Right atrium auricular region (tissue), 2 donors: ENCODE measurements around the gene ADGRG1. TPM values are rescaled to one million over a fixed set of nuclear protein-coding genes. Genes with fewer than 3 reads are reported as not detected.

ENCODE experiments used
- DNase-seq: peaks from one replicate; pipeline ENCODE4 v3.0.0-alpha.2; 2019; ENCODE audit warnings: low spot score
- H3K27ac ChIP-seq, 2 donors: fragments of 200-600 bp; sonication (generic); 1 replicate in 1 of 2; 2 replicates in 1 of 2; pipeline ENCODE4 v1.5.1; 2016 to 2019
- H3K27me3 ChIP-seq, 2 donors: fragments of 200-600 bp; sonication (generic); one replicate each; pipeline versions ENCODE4 v1.5.1 to v1.6.0; 2017 to 2019
- H3K36me3 ChIP-seq: fragments of 200-600 bp; sonication (generic); one replicate; pipeline ENCODE4 v1.5.1; 2016
- H3K4me1 ChIP-seq, 2 donors: fragments of 200-600 bp; sonication (generic); one replicate each; pipeline versions ENCODE4 v1.5.1 to v1.6.0; 2017 to 2019
- H3K4me3 ChIP-seq, 2 donors: fragments of 200-600 bp; sonication (generic); 1 replicate in 1 of 2; 2 replicates in 1 of 2; pipeline ENCODE4 v1.5.1; 2017 to 2019; ENCODE audit warnings: mild to moderate bottlenecking in 1 of 2, moderate library complexity in 1 of 2
- H3K9me3 ChIP-seq, 2 donors: fragments of 200-600 bp; sonication (generic); one replicate each; pipeline ENCODE4 v1.5.1; 2019
- total RNA-seq, 2 donors: library from RNA; depleted of rRNA; stranded (reverse); fragments of >200 nt; gene quantifications; one replicate each; pipeline ENCODE4 v1.1.0, GENCODE V29; 2016
- TF ChIP-seq, protein P1 (sequence below), 2 donors: fragments of 200-600 bp; sonication (generic); IDR thresholded peaks; one replicate each; pipeline ENCODE4 v1.5.1; 2019; ENCODE audit warnings: antibody characterized with exemption in 2 of 2

Gene ADGRG1
- total RNA-seq, 2 donors from 2014 or later: 12.6 to 25.5 TPM

DNA sequence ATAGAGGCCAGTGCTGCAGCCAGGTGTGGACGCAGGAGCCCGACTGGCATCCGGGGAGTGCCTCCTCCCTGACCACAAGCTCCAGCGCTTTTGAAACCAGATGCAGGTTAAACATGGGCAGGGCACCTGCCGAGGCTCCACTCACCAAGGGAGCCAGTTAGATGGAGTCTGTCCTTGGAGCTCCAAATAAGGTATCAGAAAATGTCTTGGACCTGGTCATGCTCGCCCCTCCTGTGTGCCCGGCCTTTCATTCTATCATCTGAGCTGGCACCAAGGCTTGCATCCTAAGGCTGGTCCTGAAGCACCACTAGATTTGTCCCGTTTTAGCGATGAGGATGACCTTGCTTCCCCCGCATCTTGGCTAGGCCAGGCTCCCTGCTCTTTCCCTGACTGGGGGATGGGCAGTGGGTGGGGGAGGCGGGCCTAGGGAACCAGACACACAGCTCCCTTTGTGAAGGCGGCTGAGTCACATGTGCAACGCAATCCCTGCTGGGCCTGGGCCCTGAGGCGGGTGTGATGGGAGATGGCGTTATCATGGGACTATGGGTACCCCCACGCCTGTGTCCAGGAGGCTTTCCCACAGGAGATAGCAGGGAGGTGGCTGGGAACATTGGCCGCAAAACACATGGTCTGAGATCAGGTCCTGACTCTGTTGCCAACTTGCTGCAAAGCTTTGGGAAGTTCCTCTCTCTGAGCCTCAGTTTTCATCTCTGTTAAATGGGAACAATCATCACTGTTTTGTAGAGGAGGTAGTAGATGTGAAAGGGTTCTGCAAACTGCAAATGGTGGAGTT is 5.0 kb upstream of the ADGRG1 start:
- Histone ChIP-seq H3K27ac (no peak overlapping the region), H3K27me3 (no peaks in the 10 kb centered on the region), H3K36me3 (no peaks in the 10 kb centered on the region), H3K4me3 (no peak overlapping the region), H3K4me1 (peaks cover 0 to 43% of the 10 kb centered on the region in 2 donors), H3K9me3 (no peaks in the 10 kb centered on the region)
- DNase-seq: no peak
- TF ChIP-seq, protein P1, sequence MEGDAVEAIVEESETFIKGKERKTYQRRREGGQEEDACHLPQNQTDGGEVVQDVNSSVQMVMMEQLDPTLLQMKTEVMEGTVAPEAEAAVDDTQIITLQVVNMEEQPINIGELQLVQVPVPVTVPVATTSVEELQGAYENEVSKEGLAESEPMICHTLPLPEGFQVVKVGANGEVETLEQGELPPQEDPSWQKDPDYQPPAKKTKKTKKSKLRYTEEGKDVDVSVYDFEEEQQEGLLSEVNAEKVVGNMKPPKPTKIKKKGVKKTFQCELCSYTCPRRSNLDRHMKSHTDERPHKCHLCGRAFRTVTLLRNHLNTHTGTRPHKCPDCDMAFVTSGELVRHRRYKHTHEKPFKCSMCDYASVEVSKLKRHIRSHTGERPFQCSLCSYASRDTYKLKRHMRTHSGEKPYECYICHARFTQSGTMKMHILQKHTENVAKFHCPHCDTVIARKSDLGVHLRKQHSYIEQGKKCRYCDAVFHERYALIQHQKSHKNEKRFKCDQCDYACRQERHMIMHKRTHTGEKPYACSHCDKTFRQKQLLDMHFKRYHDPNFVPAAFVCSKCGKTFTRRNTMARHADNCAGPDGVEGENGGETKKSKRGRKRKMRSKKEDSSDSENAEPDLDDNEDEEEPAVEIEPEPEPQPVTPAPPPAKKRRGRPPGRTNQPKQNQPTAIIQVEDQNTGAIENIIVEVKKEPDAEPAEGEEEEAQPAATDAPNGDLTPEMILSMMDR (IDR thresholded peaks at IDR 0.05): no peak

DNA sequence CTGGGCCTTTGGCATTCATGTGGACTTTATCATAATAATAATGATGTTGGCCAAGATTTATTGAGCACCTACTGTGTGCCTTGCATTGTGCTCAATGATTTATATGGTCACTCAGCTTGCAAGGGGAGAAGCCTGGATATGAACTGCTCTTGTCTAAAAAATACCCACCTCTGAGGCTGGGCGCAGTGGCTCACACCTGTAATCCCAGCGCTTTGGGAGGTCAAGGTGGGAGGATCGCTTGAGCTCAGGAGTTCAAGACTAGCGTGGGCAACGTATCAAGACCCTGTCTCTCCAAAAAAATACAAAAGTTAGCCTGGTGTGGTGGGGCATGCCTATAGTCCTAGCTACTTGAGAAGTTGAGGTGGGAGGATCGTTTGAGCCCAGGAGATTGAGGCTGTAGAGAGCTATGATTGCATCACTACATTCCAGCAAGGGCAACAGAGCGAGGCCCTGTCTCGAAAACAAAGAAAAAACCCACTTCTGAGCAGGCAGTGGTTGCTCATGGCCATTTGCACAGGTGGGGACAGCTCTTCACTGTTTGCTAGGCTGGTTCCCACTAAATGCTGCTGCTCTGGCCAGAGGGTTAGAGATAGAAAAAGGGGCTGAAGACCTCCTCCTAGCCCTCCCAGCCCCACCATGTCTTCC is 4.3 kb upstream of the ADGRG1 start:
- Histone ChIP-seq H3K27ac (no peak overlapping the region), H3K4me3 (no peak overlapping the region), H3K36me3 (no peaks in the 10 kb centered on the region), H3K4me1 (peaks cover 0 to 46% of the 10 kb centered on the region in 2 donors), H3K9me3 (no peaks in the 10 kb centered on the region), H3K27me3 (no peaks in the 10 kb centered on the region)
- TF ChIP-seq, protein P1 (IDR thresholded peaks at IDR 0.05): no peak
- DNase-seq: no peak

DNA sequence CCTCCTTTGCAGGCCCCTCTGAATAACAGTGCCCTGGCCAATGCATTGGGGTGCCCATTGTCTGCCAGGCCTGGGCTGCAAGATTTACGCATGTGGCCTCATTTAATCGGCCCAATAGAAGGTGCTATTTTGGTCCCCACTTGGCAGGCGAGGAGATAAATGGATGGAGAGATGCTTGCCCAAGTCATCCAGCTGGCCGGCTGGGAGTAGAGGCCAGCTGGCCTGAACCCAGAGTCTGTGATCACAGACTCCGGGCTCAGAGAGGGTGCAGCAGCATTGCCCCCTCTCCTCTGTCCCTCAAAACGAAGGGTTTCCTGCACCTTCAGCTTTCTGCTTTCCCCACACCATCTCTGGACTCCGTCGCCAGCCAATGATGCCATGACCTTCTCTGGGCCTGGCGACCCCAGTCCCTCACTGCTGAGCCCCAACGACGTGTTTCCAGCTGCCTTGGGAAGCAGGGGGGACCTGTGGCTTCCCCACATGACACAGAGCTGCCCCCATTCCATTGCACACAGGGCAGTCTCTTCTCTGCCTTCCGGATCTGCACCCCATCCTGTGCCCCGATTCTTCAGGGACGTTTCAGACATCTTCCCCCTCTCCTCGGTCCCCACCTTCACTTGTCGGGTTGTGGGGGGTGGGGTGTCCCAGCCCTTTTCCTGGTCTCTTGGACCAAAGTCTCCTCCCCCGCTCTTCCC is 3.5 kb upstream of the ADGRG1 start:
- Histone ChIP-seq H3K36me3 (no peaks in the 10 kb centered on the region), H3K4me3 (no peak overlapping the region), H3K4me1 (peaks cover 0 to 46% of the 10 kb centered on the region in 2 donors), H3K27ac (no peak overlapping the region), H3K9me3 (no peaks in the 10 kb centered on the region), H3K27me3 (no peaks in the 10 kb centered on the region)
- DNase-seq: no peak
- TF ChIP-seq, protein P1 (IDR thresholded peaks at IDR 0.05): no peak

DNA sequence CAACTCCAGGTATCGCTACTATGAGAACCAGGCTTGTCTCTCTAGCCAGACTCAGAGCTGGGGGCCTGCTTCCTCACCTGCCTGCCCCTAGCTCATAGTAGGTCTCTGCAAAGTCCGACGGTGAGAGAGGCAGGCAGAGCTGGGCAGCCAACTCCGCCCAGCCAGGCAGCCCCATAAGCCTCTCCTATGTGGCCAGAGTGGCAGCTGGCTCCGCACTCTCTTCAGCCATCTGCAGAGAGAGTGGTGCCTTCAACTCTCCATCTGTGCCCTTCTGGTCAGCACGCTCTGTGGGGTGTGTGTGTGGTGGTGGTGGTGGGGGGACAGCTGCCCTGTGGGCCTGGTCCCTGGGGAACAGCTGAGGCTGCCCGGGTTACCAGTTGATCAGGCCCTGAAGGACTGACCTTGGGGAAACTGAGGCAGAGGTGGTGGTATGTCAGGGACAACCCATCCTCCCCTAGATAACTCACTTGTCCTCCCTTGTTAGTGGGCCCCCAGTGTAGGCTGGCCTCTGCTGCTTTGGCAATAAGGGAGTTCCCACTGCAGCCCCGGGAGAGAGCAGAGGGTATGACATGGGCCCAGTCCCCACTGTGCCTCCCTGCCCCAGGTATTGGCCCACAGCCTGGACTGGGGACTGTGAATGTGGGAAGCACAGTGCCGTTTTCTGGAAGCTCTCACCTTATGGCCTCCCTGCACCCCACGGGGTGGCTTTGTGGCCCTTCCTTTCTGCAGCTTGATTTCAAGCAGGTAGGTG is 1.8 kb upstream of the ADGRG1 start:
- peak overlapping the region in 1 of 2 donors; percentile 78 for H3K27ac ChIP-seq
- TF ChIP-seq, protein P1 (IDR thresholded peaks at IDR 0.05): no peak

DNA sequence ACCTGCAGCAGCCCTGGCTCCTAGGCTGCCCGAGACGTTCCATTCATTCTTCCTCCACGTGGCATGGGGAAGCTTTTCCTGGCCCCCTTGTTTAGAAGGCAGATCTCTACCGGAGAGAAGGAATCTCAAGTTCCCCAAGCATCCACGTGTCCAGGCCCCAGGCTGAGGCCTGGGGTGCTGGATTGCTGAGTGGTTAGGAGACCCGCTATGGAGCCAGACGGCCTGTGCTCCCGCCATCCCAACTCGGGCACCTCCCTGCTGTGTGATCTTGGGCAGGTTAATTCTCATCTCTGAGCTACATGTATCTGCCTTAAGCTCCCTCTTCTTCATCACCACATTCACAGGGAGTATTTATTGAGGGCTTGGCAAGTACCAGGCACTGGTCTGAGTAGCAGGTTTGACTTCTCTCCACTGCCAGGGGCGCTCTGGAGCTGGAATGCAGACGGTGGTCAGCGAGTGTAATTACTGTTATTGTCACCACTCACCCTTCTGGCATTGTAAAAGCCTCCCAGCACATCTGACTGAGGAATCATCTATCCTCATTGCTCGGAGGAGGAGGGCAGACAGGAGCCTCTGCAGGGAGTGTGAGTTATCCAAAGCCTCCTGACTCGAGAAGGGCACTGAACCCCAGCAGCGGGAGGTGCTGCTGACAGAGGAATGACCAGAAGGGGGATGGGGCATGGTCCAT is 1.1 kb upstream of the ADGRG1 start:
- Histone ChIP-seq H3K27ac (peak overlapping the region; percentile 43 to 78), H3K4me3 (no peak overlapping the region), H3K36me3 (no peaks in the 10 kb centered on the region), H3K9me3 (no peaks in the 10 kb centered on the region), H3K4me1 (peaks cover 0 to 50% of the 10 kb centered on the region in 2 donors), H3K27me3 (no peaks in the 10 kb centered on the region)
- no peak for DNase-seq
- TF ChIP-seq, protein P1 (IDR thresholded peaks at IDR 0.05): no peak

More for the DNA sequence above, 1.8 kb upstream of the ADGRG1 start:
- Histone ChIP-seq H3K36me3 (no peaks in the 10 kb centered on the region), H3K9me3 (no peaks in the 10 kb centered on the region), H3K4me3 (no peak overlapping the region), H3K27me3 (no peaks in the 10 kb centered on the region), H3K4me1 (peaks cover 0 to 46% of the 10 kb centered on the region in 2 donors)
- no peak for DNase-seq
